ENCODE data around the gene EYA2.

Gene EYA2

DNA sequence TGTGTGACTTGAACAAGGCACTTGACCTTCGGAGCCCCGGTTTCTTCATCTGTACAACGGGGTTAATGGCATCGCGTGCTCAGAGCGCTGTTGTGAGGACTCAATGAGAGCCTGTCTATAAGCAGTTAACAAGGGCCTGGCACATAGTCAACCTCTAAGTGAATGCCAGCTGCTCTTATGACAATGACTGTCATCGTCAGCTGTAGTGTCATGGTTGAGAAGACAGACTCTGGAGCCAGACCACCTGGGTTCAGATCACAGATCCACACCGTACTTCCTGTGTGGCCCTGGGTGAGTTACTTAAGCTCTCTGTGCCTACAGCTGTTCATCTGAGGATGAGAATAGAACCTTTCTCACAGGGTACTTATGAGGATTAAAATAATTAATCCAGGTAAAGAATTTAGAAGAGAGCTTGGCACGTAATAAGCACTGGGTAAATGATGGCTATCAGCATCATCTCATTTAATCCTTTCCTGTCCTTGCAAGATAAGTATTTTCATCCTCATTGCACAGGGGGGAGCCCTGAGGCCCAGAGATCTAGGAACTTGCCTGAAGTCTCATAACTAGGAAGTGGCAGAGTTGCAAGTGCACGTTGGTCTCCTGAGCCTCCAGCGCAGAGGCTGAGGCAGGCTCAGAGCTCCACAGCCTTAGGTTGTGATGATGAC, 105.3 kb downstream of the EYA2 start:
- peaks cover 3% of the 10 kb centered on the region for H3K27me3 ChIP-seq (ENCODE audit: insufficient read depth, low read length)

DNA sequence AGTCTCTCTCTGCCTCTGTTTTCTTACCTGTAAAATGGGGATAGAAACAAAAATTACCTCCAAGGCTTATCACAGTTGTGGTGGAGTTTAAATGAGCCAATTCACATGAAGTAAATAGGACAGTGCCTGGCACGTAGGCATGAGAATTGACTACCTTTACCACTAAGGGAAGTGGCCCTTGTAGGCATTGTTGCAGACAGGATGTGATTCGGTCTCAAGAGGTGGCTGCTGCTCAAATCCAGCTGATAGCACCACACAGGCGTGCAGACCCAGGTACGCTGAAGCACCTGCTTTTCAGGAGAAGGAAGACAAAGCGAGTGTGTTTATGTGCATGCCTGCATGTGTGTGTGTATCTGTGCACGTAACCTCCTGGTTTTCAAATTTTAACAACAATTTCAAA, 108.6 kb downstream of the EYA2 start:
- H2AFZ ChIP-seq (ENCODE audit: low read depth, low read length) = no peak overlapping the region
- H3K4me3 ChIP-seq (ENCODE audit: low read length) = no peak overlapping the region
- H3K9me3 ChIP-seq (ENCODE audit: low read length) = no peaks in the 10 kb centered on the region
- H3K27me3 ChIP-seq (ENCODE audit: insufficient read depth, low read length) = no peaks in the 10 kb centered on the region
- H3K36me3 ChIP-seq (ENCODE audit: insufficient read depth, low read length) = no peaks in the 10 kb centered on the region
- no peaks in the 10 kb centered on the region for H3K4me1 ChIP-seq (ENCODE audit: insufficient read depth, low read length)

More for the DNA sequence above, 105.3 kb downstream of the EYA2 start:
- H3K36me3 ChIP-seq (ENCODE audit: insufficient read depth, low read length) = no peaks in the 10 kb centered on the region
- no peaks in the 10 kb centered on the region for H3K4me1 ChIP-seq (ENCODE audit: insufficient read depth, low read length)
- no peaks in the 10 kb centered on the region for H3K9me3 ChIP-seq (ENCODE audit: low read length)
- H3K4me3 ChIP-seq (ENCODE audit: low read length) = no peak overlapping the region
- H2AFZ ChIP-seq (ENCODE audit: low read depth, low read length) = no peak overlapping the region

DNA sequence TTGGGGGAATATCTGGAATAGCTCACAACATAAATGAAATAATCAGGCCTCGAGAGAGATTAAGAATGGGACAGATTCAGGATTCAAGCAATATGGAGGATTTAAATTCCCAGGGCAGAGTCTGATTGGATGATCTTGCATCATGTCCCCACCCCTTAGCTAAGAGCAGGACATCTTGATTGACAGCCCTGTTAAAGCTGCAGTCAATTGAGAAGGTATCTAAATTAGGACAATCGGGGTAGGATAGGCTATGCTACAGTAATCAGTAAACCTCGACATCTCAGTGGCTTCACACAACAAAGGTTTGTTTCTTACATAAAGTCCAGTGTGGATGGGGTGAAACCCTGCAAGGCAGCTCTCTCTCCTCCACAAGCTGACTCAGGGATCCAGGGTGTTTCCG, 109.5 kb downstream of the EYA2 start:
- Histone ChIP-seq H2AFZ (ENCODE audit: low read depth, low read length) (no peak overlapping the region), H3K36me3 (ENCODE audit: insufficient read depth, low read length) (no peaks in the 10 kb centered on the region), H3K9me3 (ENCODE audit: low read length) (no peaks in the 10 kb centered on the region), H3K4me1 (ENCODE audit: insufficient read depth, low read length) (no peaks in the 10 kb centered on the region), H3K4me3 (ENCODE audit: low read length) (no peak overlapping the region), H3K27me3 (ENCODE audit: insufficient read depth, low read length) (no peaks in the 10 kb centered on the region)

DNA sequence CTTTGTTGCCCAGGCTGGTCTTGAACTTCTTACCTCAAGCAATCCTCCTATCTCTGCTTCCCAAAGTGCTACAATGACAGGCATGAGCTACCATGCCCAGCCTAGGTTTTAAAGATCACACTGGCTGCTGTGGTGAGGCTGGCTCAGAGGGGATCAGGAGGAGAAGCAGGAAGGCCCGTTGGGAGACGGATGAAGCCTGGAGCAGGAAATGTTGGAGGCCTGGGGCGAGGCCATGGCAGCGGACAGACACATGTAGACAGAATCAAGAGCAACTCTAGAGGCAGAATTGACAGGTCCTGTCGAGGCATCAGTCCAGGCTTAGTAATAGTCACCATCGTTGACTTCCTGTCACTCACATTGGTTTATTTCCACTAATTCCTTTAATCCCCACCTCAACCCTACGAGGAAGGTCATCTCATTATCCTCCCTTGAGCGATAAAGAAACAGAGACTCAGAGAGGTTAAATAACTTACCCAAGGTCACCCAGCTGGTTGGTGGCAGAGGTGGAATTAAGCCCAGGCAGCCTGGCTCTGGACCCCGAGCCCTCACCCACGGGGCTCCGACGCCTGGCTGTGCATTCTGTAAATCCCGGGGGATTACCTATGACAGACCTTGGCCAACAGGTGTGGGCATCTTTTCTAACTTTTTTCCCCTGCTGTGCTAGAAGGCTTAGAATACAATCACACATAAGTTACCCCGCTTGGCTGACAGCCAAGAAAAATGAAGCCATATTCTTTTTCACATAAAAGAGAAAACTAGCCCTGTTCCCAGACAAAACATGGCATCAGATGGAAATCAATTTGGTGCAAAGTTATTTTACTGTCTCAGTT, 113.4 kb downstream of the EYA2 start:
- Histone ChIP-seq H3K36me3 (ENCODE audit: insufficient read depth, low read length) (no peaks in the 10 kb centered on the region), H3K4me1 (ENCODE audit: insufficient read depth, low read length) (no peaks in the 10 kb centered on the region), H3K4me3 (ENCODE audit: low read length) (no peak overlapping the region), H3K9me3 (ENCODE audit: low read length) (no peaks in the 10 kb centered on the region), H2AFZ (ENCODE audit: low read depth, low read length) (no peak overlapping the region), H3K27me3 (ENCODE audit: insufficient read depth, low read length) (no peaks in the 10 kb centered on the region)

DNA sequence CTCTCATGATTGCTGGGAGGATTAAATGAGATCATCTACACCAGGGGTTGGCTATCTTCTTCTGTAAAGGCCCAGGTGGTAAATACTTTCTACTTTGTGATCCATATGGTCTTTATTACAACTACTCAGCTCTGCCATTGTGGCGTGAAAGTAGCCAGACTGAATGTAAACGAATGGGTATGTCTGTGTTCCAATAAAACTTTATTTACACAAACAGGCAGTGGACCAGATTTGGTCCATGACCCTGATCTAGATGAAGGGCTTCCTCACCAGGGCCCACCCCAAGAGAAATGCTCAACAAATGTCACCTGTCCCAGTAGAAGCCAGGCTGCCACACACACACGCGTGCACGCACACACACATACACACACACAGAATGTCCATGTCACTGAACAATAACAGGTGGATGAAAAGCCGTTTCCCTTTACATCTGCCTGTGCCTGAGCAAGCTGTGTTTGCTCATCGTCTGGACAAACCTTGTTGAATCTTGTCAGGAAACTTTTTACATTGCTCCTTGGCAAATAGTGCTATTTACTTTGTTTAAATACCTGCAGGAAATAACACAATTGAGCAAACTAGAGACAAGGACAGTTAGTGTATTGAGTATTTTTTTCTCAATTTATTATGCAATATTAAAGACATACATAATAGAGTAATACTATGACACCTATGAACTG, 114.3 kb downstream of the EYA2 start:
- Histone ChIP-seq H3K36me3 (ENCODE audit: insufficient read depth, low read length) (no peaks in the 10 kb centered on the region), H3K9me3 (ENCODE audit: low read length) (no peaks in the 10 kb centered on the region), H3K4me1 (ENCODE audit: insufficient read depth, low read length) (no peaks in the 10 kb centered on the region), H2AFZ (ENCODE audit: low read depth, low read length) (no peak overlapping the region), H3K4me3 (ENCODE audit: low read length) (no peak overlapping the region), H3K27me3 (ENCODE audit: insufficient read depth, low read length) (no peaks in the 10 kb centered on the region)

DNA sequence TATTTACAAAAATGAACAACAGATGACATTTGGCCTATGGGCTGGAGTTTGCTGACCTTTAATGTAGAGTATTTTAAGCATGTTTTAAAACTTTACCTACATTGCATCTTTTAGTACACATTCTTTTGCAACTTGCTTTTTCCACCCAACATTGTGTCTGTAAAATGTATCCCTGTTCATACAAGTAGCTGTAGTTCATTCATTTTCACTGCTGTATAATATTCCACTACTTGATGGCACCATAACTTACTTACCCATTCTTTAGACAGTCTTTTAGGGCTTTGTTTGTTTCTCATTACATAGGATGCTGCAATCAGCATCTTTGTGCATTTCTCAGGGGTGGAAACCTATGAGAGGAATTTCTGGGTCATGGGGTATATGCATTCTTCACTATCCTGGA, 115.1 kb downstream of the EYA2 start:
- no peaks in the 10 kb centered on the region for H3K36me3 ChIP-seq (ENCODE audit: insufficient read depth, low read length)
- H3K4me3 ChIP-seq (ENCODE audit: low read length) = no peak overlapping the region
- no peak overlapping the region for H2AFZ ChIP-seq (ENCODE audit: low read depth, low read length)
- H3K27me3 ChIP-seq (ENCODE audit: insufficient read depth, low read length) = no peaks in the 10 kb centered on the region
- H3K9me3 ChIP-seq (ENCODE audit: low read length) = no peaks in the 10 kb centered on the region
- no peaks in the 10 kb centered on the region for H3K4me1 ChIP-seq (ENCODE audit: insufficient read depth, low read length)

DNA sequence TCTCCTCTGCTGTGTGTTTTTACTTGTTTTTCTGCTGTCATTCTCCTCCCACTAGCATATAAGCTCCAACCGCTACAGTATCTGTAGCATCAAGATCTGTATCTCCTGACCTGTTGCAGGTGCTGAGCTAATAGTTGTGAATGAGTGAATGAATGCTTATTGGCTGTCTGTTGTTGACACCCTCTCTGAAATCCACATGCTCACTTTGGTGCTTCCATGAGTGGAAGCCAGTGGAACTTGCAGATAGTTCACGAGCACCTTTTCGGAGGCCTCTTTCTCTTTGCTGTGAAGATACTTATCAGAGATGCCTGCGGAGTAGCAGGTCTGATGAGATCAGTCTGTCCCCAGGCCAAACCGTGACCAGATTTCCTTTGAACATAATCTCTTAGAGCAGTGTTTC, 117.3 kb downstream of the EYA2 start:
- Histone ChIP-seq H3K4me1 (ENCODE audit: insufficient read depth, low read length) (no peaks in the 10 kb centered on the region), H3K36me3 (ENCODE audit: insufficient read depth, low read length) (no peaks in the 10 kb centered on the region), H3K4me3 (ENCODE audit: low read length) (no peak overlapping the region)

DNA sequence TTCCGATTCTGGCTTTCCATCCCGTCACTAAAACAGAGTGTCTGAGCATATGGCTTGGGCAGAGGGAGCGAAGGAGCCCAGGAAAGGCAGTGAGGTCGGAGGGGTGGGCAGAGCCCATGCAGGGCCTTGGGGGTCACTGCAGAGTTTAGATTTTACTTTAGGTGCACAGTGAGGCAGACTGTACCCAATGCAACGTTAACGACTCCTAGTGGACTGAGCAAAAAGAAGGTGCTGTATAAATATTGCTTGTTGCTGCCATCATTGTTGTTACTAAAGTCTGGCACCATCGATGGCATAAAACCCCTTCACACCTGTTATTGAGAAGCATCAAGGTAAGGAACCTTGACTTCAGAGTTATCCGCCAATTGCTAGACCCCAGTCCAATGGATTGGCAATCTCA, 119.0 kb downstream of the EYA2 start:
- H3K4me3 ChIP-seq (ENCODE audit: low read length) = no peak overlapping the region
- no peaks in the 10 kb centered on the region for H3K4me1 ChIP-seq (ENCODE audit: insufficient read depth, low read length)
- no peak overlapping the region for H2AFZ ChIP-seq (ENCODE audit: low read depth, low read length)
- no peaks in the 10 kb centered on the region for H3K36me3 ChIP-seq (ENCODE audit: insufficient read depth, low read length)
- no peaks in the 10 kb centered on the region for H3K27me3 ChIP-seq (ENCODE audit: insufficient read depth, low read length)
- H3K9me3 ChIP-seq (ENCODE audit: low read length) = no peaks in the 10 kb centered on the region

More for the DNA sequence above, 117.3 kb downstream of the EYA2 start:
- H3K9me3 ChIP-seq (ENCODE audit: low read length) = no peaks in the 10 kb centered on the region
- no peak overlapping the region for H2AFZ ChIP-seq (ENCODE audit: low read depth, low read length)
- no peaks in the 10 kb centered on the region for H3K27me3 ChIP-seq (ENCODE audit: insufficient read depth, low read length)

DNA sequence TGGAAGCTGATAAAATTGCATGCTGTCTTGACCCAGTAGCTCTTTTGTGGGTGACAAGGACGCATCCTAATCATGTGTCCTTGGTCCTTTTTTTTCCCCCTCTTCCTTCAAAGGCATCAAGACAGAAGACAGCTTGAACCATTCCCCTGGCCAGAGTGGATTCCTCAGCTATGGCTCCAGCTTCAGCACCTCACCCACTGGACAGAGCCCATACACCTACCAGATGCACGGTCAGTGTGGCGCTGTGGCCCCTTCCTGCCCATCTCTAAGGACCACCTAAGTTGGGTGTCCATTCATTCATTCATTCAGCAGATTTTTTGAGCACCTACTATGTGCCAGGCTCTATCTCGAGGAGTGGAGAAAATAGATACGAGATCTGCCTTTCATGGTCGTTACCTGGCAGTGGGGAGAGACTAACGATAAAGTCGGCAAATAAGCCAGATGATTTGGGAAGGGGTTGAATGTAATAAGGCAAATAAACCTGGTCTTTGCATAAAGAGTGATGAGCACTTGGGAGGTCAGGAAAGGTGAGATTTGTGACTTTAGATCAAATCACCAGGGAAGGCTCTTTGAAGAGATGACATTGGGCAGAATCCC, 121.5 kb downstream of the EYA2 start:
- Histone ChIP-seq H3K4me3 (ENCODE audit: low read length) (no peak overlapping the region), H3K4me1 (ENCODE audit: insufficient read depth, low read length) (no peaks in the 10 kb centered on the region), H2AFZ (ENCODE audit: low read depth, low read length) (no peak overlapping the region), H3K36me3 (ENCODE audit: insufficient read depth, low read length) (no peaks in the 10 kb centered on the region), H3K9me3 (ENCODE audit: low read length) (no peaks in the 10 kb centered on the region), H3K27me3 (ENCODE audit: insufficient read depth, low read length) (no peaks in the 10 kb centered on the region)

DNA sequence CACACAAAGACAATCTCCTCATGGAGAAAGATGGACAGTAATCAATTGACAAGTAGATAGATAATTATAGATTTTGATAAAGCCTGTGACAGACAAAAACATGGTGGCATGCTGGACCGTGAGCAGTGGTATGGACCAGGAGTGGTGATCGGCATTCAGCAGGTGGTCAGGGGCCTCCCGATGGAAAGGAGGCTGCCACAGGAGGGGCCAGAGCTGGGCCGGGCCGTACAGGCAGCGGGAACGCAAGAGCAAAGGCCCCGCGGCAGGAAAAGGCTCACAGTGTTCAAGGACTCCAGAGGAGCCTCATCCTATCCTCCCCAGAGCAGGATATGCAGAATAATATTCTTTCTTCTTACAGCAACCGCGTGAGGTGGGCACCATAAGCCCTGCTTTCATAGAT, 123.7 kb downstream of the EYA2 start:
- Histone ChIP-seq H3K36me3 (ENCODE audit: insufficient read depth, low read length) (no peaks in the 10 kb centered on the region), H3K4me3 (ENCODE audit: low read length) (no peak overlapping the region), H3K27me3 (ENCODE audit: insufficient read depth, low read length) (no peaks in the 10 kb centered on the region), H3K9me3 (ENCODE audit: low read length) (no peaks in the 10 kb centered on the region), H3K4me1 (ENCODE audit: insufficient read depth, low read length) (no peaks in the 10 kb centered on the region), H2AFZ (ENCODE audit: low read depth, low read length) (no peak overlapping the region)

DNA sequence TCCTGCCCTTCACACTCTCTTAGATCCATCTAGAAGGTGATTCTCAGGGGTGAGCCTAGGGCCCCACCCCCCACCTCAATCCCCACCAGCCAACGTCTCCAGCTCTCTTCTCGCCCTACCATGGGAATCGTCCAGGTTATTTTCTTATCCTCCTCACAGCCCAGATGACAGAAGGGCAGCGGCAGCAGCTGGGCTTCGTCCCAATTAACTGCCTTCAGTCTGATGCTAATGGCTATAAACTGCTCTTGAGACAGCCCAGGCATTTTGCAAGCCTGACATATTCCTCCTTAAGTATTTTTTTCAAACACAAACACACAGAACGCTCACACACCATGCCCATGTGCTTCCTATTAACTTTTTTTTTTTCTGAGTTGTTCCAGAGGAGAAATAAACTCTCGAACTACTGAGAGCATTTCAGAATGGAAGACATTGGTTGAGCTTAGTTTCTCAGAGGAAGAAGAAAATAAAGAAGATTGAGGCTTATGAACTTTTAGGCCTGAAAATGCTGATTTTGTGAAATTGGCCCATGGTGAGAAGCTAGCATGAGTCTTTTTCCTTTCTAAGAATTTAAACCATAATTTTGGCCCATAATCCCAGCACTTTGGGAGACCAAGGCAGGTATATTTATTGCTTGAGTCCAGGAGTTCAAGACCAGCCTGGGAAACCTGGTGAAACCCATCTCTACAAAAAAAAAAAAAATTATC, 124.6 kb downstream of the EYA2 start:
- no peaks in the 10 kb centered on the region for H3K27me3 ChIP-seq (ENCODE audit: insufficient read depth, low read length)
- no peaks in the 10 kb centered on the region for H3K9me3 ChIP-seq (ENCODE audit: low read length)
- no peak overlapping the region for H3K4me3 ChIP-seq (ENCODE audit: low read length)
- no peaks in the 10 kb centered on the region for H3K36me3 ChIP-seq (ENCODE audit: insufficient read depth, low read length)
- no peak overlapping the region for H2AFZ ChIP-seq (ENCODE audit: low read depth, low read length)
- H3K4me1 ChIP-seq (ENCODE audit: insufficient read depth, low read length) = no peaks in the 10 kb centered on the region

DNA sequence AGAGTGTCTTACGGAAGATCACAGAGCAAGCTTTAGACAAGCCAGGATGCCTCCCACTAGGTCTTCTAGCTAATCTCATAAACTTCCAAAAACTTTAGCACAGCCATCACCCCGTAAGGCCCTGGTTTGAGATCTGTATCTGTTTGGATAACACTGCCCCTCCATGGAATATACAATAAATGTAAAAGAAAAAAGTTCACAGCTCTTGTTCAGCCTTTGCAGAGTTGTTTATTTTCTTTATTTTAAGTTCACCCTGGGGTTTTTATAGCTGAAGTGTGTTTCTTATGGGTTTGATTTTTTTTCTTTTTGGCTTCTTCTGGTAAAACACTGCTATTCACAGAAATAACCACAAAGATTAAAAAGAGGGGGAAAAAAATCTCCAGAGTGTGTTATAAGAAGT, 125.6 kb downstream of the EYA2 start:
- Histone ChIP-seq H3K9me3 (ENCODE audit: low read length) (no peaks in the 10 kb centered on the region), H3K36me3 (ENCODE audit: insufficient read depth, low read length) (no peaks in the 10 kb centered on the region), H2AFZ (ENCODE audit: low read depth, low read length) (no peak overlapping the region), H3K27me3 (ENCODE audit: insufficient read depth, low read length) (no peaks in the 10 kb centered on the region), H3K4me1 (ENCODE audit: insufficient read depth, low read length) (no peaks in the 10 kb centered on the region), H3K4me3 (ENCODE audit: low read length) (no peak overlapping the region)

All from neuron (in vitro differentiated cells).